ENCODE results near the gene POLR3H. TPM values are rescaled to one million over a fixed set of nuclear protein-coding genes. Genes with fewer than 3 reads are reported as not detected.

Gene POLR3H
- total RNA-seq, 1 experiment from 2014 or later, result 92.1 TPM

DNA sequence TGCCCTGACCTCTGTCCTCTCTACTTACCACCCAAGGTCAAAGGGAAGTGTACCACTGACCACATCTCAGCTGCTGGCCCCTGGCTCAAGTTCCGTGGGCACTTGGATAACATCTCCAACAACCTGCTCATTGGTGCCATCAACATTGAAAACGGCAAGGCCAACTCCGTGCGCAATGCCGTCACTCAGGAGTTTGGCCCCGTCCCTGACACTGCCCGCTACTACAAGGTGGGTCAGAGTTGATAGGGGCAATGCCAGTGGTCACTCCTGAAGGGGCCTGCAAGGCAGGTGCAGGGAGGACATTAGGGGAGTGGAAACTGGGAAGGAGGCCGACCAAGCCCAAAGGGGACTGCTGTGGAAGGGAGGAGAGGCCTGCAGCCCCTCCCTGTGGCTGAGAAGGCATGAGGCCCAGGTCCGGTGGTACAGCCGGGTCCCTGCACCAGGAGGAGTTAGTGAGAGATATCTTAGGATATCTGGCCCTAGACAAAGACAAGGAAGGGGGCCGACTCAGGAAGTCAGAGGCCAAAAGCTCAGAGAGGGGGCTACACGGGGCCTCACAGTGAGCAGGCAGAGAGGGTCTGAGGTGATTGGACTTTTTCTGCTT lies 17.9 kb downstream of the POLR3H start:
- BruUV-seq (replicated peaks), result no TSS peak
- Histone ChIP-seq H3K27me3 (replicated peaks; ENCODE audit: insufficient read depth, low read depth, low read length, poor library complexity) (no peaks in the 10 kb centered on the region), H3K4me3 (ENCODE audit: low read depth, low read length, poor library complexity, severe bottlenecking) (no peak overlapping the region), H3K27ac (ENCODE audit: low read depth, low read length, poor library complexity, severe bottlenecking) (peak overlapping the region; percentile 67), H3K9me3 (ENCODE audit: low read depth, low read length, poor library complexity, severe bottlenecking) (no peaks in the 10 kb centered on the region), H3K36me3 (ENCODE audit: insufficient read depth, low read length, poor library complexity, severe bottlenecking) (peaks cover 74% of the 10 kb centered on the region), H3K4me1 (ENCODE audit: insufficient read depth, low read length, poor library complexity, severe bottlenecking) (no peaks in the 10 kb centered on the region)
- ChIA-PET POLR2A (ENCODE audit: low non-redundant PET) (no interaction called here), CTCF (interaction anchor here (0.8 to 1.2 kb wide), 4 partner anchors 14 to 604 kb away, joined by 3 to 9 read pairs (median 4); no protein-coding TSS in a partner anchor)
- no peak for DNase-seq (ENCODE audit: low spot score)
- intact Hi-C loops (cut with micrococcal nuclease; ENCODE audit: unreplicated experiment), result no loop called here
- TF ChIP-seq EZH2 (IDR thresholded peaks at IDR 0.05; ENCODE audit: borderline replicate concordance, low read depth, low read length, poor library complexity, severe bottlenecking), result no peak
- TF ChIP-seq, protein P1, sequence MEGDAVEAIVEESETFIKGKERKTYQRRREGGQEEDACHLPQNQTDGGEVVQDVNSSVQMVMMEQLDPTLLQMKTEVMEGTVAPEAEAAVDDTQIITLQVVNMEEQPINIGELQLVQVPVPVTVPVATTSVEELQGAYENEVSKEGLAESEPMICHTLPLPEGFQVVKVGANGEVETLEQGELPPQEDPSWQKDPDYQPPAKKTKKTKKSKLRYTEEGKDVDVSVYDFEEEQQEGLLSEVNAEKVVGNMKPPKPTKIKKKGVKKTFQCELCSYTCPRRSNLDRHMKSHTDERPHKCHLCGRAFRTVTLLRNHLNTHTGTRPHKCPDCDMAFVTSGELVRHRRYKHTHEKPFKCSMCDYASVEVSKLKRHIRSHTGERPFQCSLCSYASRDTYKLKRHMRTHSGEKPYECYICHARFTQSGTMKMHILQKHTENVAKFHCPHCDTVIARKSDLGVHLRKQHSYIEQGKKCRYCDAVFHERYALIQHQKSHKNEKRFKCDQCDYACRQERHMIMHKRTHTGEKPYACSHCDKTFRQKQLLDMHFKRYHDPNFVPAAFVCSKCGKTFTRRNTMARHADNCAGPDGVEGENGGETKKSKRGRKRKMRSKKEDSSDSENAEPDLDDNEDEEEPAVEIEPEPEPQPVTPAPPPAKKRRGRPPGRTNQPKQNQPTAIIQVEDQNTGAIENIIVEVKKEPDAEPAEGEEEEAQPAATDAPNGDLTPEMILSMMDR (conservative IDR thresholded peaks at IDR 0.05; ENCODE audit: low read depth, low read length), result no peak

DNA sequence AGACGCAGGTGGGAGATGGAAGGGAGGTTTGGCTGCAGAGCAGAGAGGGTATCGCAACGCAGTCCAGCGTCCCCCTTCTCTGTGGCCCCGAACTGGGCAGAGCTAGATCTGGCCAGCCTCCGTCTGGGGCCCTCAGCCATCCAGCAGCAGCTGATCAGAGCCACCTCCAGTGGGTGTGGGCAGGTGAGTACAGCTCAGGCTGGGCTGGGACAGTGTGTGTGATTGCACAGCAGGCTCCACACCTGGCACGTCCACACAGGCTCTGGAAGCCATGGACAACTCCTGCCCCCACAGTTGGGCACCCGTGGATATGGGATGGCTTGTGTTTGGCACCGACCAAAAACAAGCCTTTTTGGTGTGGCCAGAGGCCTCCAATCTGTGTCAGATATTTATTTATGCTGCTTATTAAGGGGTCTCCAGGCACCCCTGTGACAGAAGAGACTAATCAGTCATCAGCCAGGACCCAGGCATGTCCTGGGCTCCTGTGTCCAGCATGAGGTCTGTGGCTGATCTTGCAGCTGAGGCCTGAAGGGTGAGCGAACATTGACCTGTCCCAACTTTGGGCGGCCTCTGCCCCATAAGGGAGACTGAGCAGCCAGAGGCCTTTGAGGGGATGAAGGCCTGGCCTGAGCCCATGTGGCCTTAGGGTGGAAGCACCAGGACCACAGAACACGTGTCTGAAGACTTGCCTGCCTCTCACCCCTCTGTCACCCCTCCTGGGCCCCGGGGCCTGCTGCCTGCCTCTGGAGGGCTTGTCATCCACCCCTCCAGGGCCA lies 18.6 kb downstream of the POLR3H start:
- Histone ChIP-seq H3K27ac (ENCODE audit: low read depth, low read length, poor library complexity, severe bottlenecking) (peak overlapping the region; percentile 55), H3K27me3 (replicated peaks; ENCODE audit: insufficient read depth, low read depth, low read length, poor library complexity) (no peaks in the 10 kb centered on the region), H3K4me3 (ENCODE audit: low read depth, low read length, poor library complexity, severe bottlenecking) (no peak overlapping the region), H3K36me3 (ENCODE audit: insufficient read depth, low read length, poor library complexity, severe bottlenecking) (peaks cover 70% of the 10 kb centered on the region), H3K9me3 (ENCODE audit: low read depth, low read length, poor library complexity, severe bottlenecking) (no peaks in the 10 kb centered on the region), H3K4me1 (ENCODE audit: insufficient read depth, low read length, poor library complexity, severe bottlenecking) (no peaks in the 10 kb centered on the region)
- intact Hi-C loops (cut with micrococcal nuclease; ENCODE audit: unreplicated experiment), result no loop called here
- CTCF ChIA-PET, result interaction anchor here (1.6 kb wide), 1 partner anchor 122 kb away, joined by 5 read pairs; no protein-coding TSS in a partner anchor
- DNase-seq (ENCODE audit: low spot score), result no peak
- POLR2A ChIA-PET (ENCODE audit: low non-redundant PET), result interaction anchor here (0.6 kb wide), 1 partner anchor 197 kb away, joined by 13 read pairs; no protein-coding TSS in a partner anchor
- BruUV-seq (replicated peaks), result no TSS peak
- TF ChIP-seq, protein P1 (conservative IDR thresholded peaks at IDR 0.05; ENCODE audit: low read depth, low read length), result no peak
- TF ChIP-seq EZH2 (IDR thresholded peaks at IDR 0.05; ENCODE audit: borderline replicate concordance, low read depth, low read length, poor library complexity, severe bottlenecking), result no peak

GRCh38 chr22:41524809-41525449 lies 19.3 kb downstream of the POLR3H start:
- BruUV-seq (replicated peaks), result no TSS peak
- H3K36me3 ChIP-seq (ENCODE audit: insufficient read depth, low read length, poor library complexity, severe bottlenecking), result peaks cover 64% of the 10 kb centered on the region
- H3K27ac ChIP-seq (ENCODE audit: low read depth, low read length, poor library complexity, severe bottlenecking), result peak overlapping the region; percentile 55

More at GRCh38 chr22:41524809-41525449, 19.3 kb downstream of the POLR3H start:
- TF ChIP-seq, protein P1 (conservative IDR thresholded peaks at IDR 0.05; ENCODE audit: low read depth, low read length), result no peak; the same call in 1 of the 2 replicates
- TF ChIP-seq EZH2 (IDR thresholded peaks at IDR 0.05; ENCODE audit: borderline replicate concordance, low read depth, low read length, poor library complexity, severe bottlenecking), result no peak
- Histone ChIP-seq H3K9me3 (ENCODE audit: low read depth, low read length, poor library complexity, severe bottlenecking) (no peaks in the 10 kb centered on the region), H3K4me3 (ENCODE audit: low read depth, low read length, poor library complexity, severe bottlenecking) (no peak overlapping the region), H3K27me3 (replicated peaks; ENCODE audit: insufficient read depth, low read depth, low read length, poor library complexity) (no peaks in the 10 kb centered on the region), H3K4me1 (ENCODE audit: insufficient read depth, low read length, poor library complexity, severe bottlenecking) (no peaks in the 10 kb centered on the region)
- CTCF ChIA-PET, result interaction anchor here (0.5 to 1.6 kb wide), 4 partner anchors 47 to 602 kb away, joined by 3 to 8 read pairs (median 6); no protein-coding TSS in a partner anchor
- intact Hi-C loops (cut with micrococcal nuclease; ENCODE audit: unreplicated experiment), result no loop called here
- POLR2A ChIA-PET (ENCODE audit: low non-redundant PET), result interaction anchor here (0.6 kb wide), 1 partner anchor 196 kb away, joined by 13 read pairs; no protein-coding TSS in a partner anchor
- DNase-seq (ENCODE audit: low spot score), result peak; percentile 67

Measured in A673 (cell line).